ENCODE measurements around the gene TRAPPC4. TPM values are rescaled to one million over a fixed set of nuclear protein-coding genes. Genes with fewer than 3 reads are reported as not detected.
"Not testable (repeated sequence)": the region's sequence is repeated elsewhere in the genome, so short reads cannot be mapped to it uniquely, and the experiment has no call there.

Gene TRAPPC4
- total RNA-seq, 1 donor from 2014 or later: 29.6 TPM

- no peak for DNase-seq (ENCODE audit: missing footprints)
- intact Hi-C loops (cut with DNase I): no loop called here
- peak; percentile 6 for ATAC-seq
Observed at GRCh38 chr11:119056421-119056999, 37.9 kb downstream of the TRAPPC4 start.

DNA sequence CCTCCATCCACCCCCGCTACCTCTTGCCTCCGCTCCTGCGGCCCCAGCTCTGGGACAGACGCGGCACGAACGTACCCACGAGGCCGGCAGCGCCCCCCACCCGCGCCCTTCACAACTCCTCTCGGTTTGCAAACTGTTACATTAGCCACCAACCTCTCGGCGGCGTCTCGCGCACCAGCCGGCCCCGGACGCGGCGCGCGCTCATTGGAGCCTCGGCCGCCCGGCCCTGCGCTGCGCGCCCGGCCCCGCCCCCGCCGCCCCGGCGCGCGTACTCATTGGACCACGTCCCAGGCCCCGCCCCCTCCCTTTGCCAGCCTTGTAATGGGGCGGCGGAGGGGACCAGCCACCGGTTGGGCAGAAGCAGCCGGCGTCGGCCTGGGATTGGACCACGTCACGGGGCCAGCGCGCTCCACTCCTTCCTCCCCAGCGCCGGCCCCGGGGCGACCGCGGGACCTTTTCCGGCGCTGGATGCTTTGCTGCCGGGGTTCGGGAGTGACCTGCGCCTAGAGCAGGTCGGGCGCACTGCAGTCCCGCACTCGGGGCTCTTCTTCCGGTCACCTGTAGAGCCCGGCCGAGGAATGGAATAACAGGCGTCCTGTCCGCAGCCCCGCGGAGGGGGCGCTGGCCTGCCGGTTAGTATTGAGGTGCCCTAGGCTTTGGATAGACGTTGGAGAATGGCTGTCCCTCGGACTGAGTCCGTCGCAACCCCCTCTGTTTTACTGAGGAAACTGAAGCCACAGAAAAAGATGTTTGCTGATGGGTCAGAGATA is 38.6 kb downstream of the TRAPPC4 start, which contains the start of gene HYOU1:
Gene HYOU1 (minus strand): TSS at position 206 of the 770 bp plus-strand sequence. CDS start 1,045 bp downstream, outside the sequence.
- ATAC-seq: peak; percentile 96
- intact Hi-C loops (cut with DNase I): no loop called here
- DNase-seq (ENCODE audit: missing footprints): peak; percentile 100

DNA sequence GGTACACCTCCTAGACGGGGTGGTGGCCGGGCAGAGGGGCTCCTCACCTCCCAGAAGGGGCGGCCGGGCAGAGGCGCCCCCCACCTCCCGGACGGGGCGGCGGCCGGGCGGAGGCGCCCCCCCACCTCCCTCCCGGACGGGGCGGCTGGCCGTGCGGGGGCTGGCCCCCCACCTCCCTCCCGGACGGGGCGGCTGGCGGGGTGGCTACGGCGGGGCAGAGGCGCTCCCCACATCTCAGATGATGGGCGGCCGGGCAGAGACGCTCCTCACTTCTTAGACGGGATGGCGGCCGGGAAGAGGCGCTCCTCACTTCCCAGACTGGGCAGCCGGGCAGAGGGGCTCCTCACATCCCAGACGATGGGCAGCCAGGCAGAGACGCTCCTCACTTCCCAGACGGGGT is 40.6 kb downstream of the TRAPPC4 start:
- intact Hi-C loops (cut with DNase I); DNase-seq (ENCODE audit: missing footprints); ATAC-seq: not testable (repeated sequence)

DNA sequence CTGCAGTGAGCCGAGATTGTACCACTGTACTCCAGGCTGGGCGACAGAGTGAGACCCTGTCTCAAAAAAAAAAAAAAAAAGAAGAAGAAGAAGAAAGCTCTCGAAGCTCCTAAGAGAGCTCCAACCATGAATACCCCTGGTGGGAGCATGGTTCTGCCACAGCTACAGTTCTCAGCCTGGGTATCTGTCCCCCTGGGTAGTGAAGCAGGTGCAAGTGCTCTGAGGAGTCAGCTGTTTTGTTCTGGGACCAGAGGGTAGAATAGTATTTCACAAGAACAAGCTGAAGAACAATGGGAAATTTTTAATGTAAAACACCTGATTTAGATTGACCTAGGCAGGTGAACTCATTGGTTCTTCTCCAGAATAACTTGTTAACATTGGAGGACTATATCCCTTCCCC is 42.7 kb downstream of the TRAPPC4 start:
- no peak for DNase-seq (ENCODE audit: missing footprints)

GRCh38 chr11:119062779-119063178 is 44.2 kb downstream of the TRAPPC4 start:
- no peak for ATAC-seq
- DNase-seq (ENCODE audit: missing footprints): no peak
- intact Hi-C loops (cut with DNase I): no loop called here

More for the DNA sequence above, 42.7 kb downstream of the TRAPPC4 start:
- intact Hi-C loops (cut with DNase I): no loop called here
- ATAC-seq: no peak

DNA sequence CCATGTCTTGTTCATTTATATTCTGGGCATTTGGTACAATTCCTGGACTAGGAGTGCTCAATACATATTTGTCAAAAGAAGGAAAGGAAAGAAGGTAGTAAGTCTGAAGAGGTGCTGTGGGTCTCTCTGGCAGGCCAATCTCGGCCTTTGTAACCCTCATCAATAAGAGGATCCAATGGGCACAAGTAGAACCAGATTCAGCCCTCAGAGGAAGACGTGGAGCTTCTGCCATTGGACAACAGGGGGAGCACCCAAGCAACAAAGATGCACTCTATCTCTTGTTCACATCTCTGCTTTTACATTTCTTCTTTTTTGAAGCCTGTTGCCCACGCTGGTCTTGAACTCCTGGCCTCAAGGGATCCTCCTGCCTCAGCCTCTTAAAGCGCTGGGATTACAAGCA is 46.8 kb downstream of the TRAPPC4 start:
- intact Hi-C loops (cut with DNase I): no loop called here
- DNase-seq (ENCODE audit: missing footprints) (no peak), ATAC-seq (no peak)

DNA sequence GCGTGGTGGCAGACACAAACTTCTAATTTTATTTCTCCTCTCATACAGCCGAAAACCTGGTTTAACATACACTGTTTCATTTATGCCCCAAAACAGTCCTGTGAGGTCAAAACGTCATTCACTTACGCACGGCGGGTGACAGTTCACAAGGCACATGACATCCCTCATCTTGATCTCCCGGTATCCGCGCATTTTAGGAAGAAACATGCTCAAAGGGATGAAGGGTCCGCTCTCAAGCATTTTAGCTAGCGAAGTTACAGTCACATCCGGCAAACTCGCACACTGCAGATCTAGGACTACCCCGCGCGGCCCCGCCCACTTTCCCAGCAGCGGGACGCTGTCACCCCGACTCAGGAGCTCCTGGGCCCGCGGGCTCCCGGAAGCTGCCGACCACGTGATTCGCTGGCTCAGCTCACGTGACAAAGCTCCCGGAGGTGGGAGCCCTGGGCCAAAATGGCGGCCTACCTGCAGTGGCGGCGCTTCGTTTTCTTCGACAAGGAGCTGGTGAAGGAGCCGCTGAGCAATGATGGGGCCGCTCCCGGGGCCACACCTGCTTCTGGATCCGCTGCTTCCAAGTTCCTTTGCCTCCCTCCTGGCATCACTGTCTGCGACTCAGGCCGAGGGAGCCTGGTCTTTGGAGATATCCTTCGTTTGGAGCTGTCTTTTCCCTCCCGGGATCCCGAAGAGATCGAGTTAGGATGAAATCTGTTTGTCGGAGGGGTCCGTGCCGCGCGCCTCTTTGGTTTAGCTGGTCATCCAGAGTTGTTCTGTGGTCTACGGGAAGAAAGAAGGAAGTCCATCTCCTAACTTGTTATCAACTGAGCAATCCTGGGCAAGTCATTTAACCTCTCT is 49.0 kb downstream of the TRAPPC4 start, which contains the start of gene VPS11:
Gene VPS11 (plus strand): TSS at position 448 of the 852 bp plus-strand sequence. CDS start 6 bp downstream, at position 454.
- ATAC-seq (peak; percentile 99), DNase-seq (ENCODE audit: missing footprints) (peak; percentile 99)
- intact Hi-C loops (cut with DNase I): loop anchor here (2.0 kb wide), 1 partner anchor 17 kb away; the partner anchor contains the start of gene HMBS

Small RNA genes lying within 50 kb of the gene (microRNA-seq; reads per million reads assigned to microRNA genes)
- not detected for gene MIR3656

Other genes starting within 250 kb of the TRAPPC4 start
- gene DDX6, start 227.6 kb upstream of the TRAPPC4 start, total RNA-seq: 121 TPM
- not detected for gene CXCR5, start 134.9 kb upstream of the TRAPPC4 start, total RNA-seq
- 44.5 TPM for gene BCL9L, start 92.8 kb upstream of the TRAPPC4 start, total RNA-seq
- not detected for gene UPK2, start 62.5 kb upstream of the TRAPPC4 start, total RNA-seq
- gene FOXR1, start 47.0 kb upstream of the TRAPPC4 start, total RNA-seq: not detected
- gene CENATAC, start 20.6 kb upstream of the TRAPPC4 start, total RNA-seq: 9.1 TPM
- gene RPS25, start 423 bp upstream of the TRAPPC4 start, total RNA-seq: 876 TPM
- gene SLC37A4, start 12.1 kb downstream of the TRAPPC4 start, total RNA-seq: 7.2 TPM
- 78.3 TPM for gene HYOU1, start 38.4 kb downstream of the TRAPPC4 start, total RNA-seq
- gene VPS11, start 49.1 kb downstream of the TRAPPC4 start, total RNA-seq: 19.3 TPM
- gene HMBS, start 66.1 kb downstream of the TRAPPC4 start, total RNA-seq: 22.8 TPM
- 21.1 TPM for gene DPAGT1, start 83.1 kb downstream of the TRAPPC4 start, total RNA-seq
- 11.8 TPM for gene C2CD2L, start 88.6 kb downstream of the TRAPPC4 start, total RNA-seq
- 13.0 TPM for gene HINFP, start 102.8 kb downstream of the TRAPPC4 start, total RNA-seq
- 1.3 TPM for gene ABCG4, start 130.3 kb downstream of the TRAPPC4 start, total RNA-seq
- gene NLRX1, start 150.0 kb downstream of the TRAPPC4 start, total RNA-seq: 32.4 TPM
- not detected for gene NHERF4, start 166.7 kb downstream of the TRAPPC4 start, total RNA-seq
- gene CBL, start 187.6 kb downstream of the TRAPPC4 start, total RNA-seq: 7.1 TPM

Measured in Right ventricle myocardium inferior (tissue), 1 donor.